ENCODE data around the gene ASCL3.

Gene ASCL3

GRCh38 chr11:8925711-8926110 is 17.1 kb downstream of the ASCL3 start:
- Histone ChIP-seq H3K27me3 (no peaks in the 10 kb centered on the region), H3K27ac (no peak overlapping the region), H3K4me1 (ENCODE audit: control insufficient read depth in 1 of 2, insufficient read depth in 1 of 2, low read depth in 1 of 2, low read length in 1 of 2) (no peaks in the 10 kb centered on the region), H3K4me3 (ENCODE audit: low read depth in 1 of 2, low read length in 1 of 2) (no peak overlapping the region), H3K36me3 (peaks cover 12% of the 10 kb centered on the region), H3K9me3 (no peaks in the 10 kb centered on the region)
- no peak for TF ChIP-seq CTCF (IDR thresholded peaks at IDR 0.05)

- Histone ChIP-seq H3K4me3 (ENCODE audit: low read depth in 1 of 2, low read length in 1 of 2) (no peak overlapping the region), H3K4me1 (ENCODE audit: control insufficient read depth in 1 of 2, insufficient read depth in 1 of 2, low read depth in 1 of 2, low read length in 1 of 2) (no peaks in the 10 kb centered on the region), H3K9me3 (no peaks in the 10 kb centered on the region), H3K27ac (no peak overlapping the region), H3K36me3 (peaks cover 35% of the 10 kb centered on the region), H3K27me3 (no peaks in the 10 kb centered on the region)
- no peak for TF ChIP-seq CTCF (IDR thresholded peaks at IDR 0.05)
Measured at GRCh38 chr11:8922691-8923090, 20.1 kb downstream of the ASCL3 start.

- H3K36me3 ChIP-seq = peaks cover 30% of the 10 kb centered on the region
Measured at GRCh38 chr11:8917157-8917825, 25.5 kb downstream of the ASCL3 start.

GRCh38 chr11:8914661-8915018 is 28.2 kb downstream of the ASCL3 start:
- Histone ChIP-seq H3K4me1 (ENCODE audit: control insufficient read depth in 1 of 2, insufficient read depth in 1 of 2, low read depth in 1 of 2, low read length in 1 of 2) (peaks cover 23 to 30% of the 10 kb centered on the region in 2 experiments), H3K36me3 (peaks cover 13% of the 10 kb centered on the region), H3K27ac (no peak overlapping the region)

More at GRCh38 chr11:8917157-8917825, 25.5 kb downstream of the ASCL3 start:
- Histone ChIP-seq H3K27me3 (no peaks in the 10 kb centered on the region), H3K9me3 (no peaks in the 10 kb centered on the region), H3K27ac (no peak overlapping the region), H3K4me1 (ENCODE audit: control insufficient read depth in 1 of 2, insufficient read depth in 1 of 2, low read depth in 1 of 2, low read length in 1 of 2) (peaks cover 7 to 10% of the 10 kb centered on the region in 2 experiments), H3K4me3 (ENCODE audit: low read depth in 1 of 2, low read length in 1 of 2) (no peak overlapping the region)
- no peak for TF ChIP-seq CTCF (IDR thresholded peaks at IDR 0.05)

GRCh38 chr11:8913961-8914660 is 28.7 kb downstream of the ASCL3 start:
- no peak for TF ChIP-seq CTCF (IDR thresholded peaks at IDR 0.05)
- Histone ChIP-seq H3K4me3 (ENCODE audit: low read depth in 1 of 2, low read length in 1 of 2) (no peak overlapping the region), H3K36me3 (peaks cover 9% of the 10 kb centered on the region), H3K27ac (no peak overlapping the region), H3K9me3 (no peaks in the 10 kb centered on the region), H3K4me1 (ENCODE audit: control insufficient read depth in 1 of 2, insufficient read depth in 1 of 2, low read depth in 1 of 2, low read length in 1 of 2) (peaks cover 23 to 30% of the 10 kb centered on the region in 2 experiments), H3K27me3 (peaks cover 29% of the 10 kb centered on the region)

More at GRCh38 chr11:8914661-8915018, 28.2 kb downstream of the ASCL3 start:
- Histone ChIP-seq H3K4me3 (ENCODE audit: low read depth in 1 of 2, low read length in 1 of 2) (no peak overlapping the region), H3K27me3 (peaks cover 23% of the 10 kb centered on the region), H3K9me3 (no peaks in the 10 kb centered on the region)
- TF ChIP-seq CTCF (IDR thresholded peaks at IDR 0.05) = no peak
